ENCODE measurements around the gene NFAM1.

DNA sequence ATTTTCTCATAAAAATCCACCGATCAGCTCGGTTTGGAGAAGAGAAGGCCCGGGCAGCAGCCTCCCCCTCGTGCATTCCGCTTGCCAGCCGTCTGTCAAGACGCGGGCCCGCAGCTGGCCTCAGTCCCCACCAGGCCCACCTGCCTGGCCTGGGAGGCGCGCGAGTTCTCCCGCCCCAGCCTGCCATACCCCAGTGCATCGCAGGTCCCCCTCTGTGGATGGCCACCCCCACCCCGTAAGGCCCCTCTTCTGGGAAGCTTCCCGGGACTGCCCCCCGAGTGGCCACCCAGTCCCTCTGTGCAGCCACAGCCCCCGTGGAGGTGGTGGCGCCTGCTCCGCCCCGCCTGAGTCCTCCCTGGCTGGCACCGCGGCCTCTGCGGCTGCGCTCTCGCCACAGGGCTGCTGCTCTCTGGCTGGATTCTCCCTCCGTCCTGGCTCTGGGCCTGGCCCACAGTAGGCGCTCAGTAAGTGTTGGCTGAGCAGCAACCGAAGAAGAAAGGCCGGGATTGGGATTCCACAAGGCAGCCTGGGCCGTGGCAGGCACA lies 87.8 kb downstream of the NFAM1 start:
- TF ChIP-seq, protein P1, sequence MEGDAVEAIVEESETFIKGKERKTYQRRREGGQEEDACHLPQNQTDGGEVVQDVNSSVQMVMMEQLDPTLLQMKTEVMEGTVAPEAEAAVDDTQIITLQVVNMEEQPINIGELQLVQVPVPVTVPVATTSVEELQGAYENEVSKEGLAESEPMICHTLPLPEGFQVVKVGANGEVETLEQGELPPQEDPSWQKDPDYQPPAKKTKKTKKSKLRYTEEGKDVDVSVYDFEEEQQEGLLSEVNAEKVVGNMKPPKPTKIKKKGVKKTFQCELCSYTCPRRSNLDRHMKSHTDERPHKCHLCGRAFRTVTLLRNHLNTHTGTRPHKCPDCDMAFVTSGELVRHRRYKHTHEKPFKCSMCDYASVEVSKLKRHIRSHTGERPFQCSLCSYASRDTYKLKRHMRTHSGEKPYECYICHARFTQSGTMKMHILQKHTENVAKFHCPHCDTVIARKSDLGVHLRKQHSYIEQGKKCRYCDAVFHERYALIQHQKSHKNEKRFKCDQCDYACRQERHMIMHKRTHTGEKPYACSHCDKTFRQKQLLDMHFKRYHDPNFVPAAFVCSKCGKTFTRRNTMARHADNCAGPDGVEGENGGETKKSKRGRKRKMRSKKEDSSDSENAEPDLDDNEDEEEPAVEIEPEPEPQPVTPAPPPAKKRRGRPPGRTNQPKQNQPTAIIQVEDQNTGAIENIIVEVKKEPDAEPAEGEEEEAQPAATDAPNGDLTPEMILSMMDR (IDR thresholded peaks at IDR 0.05), result no peak
- TF ChIP-seq POLR2A (IDR thresholded peaks at IDR 0.05), result no peak
